Esophagus muscularis mucosa (tissue), 4 donors: ENCODE data around the gene POC1A. TPM values are rescaled to one million over a fixed set of nuclear protein-coding genes. Genes with fewer than 3 reads are reported as not detected.

Experiments used
- DNase-seq: peaks from one replicate; pipeline ENCODE4 v3.0.0-alpha.2; 2017; ENCODE audit errors: extremely low spot score
- H3K27ac ChIP-seq, 4 donors: fragments of 200-600 bp; sonication (generic); replicated peaks in 1 of 4; 1 replicate in 3 of 4; 2 replicates in 1 of 4; pipeline ENCODE4 v1.5.1; 2016 to 2019; ENCODE audit warnings: mild to moderate bottlenecking in 1 of 4
- H3K27me3 ChIP-seq, 4 donors: fragments of 200-600 bp; sonication (generic); one replicate each; pipeline versions ENCODE4 v1.5.1 to v1.6.0; 2016 to 2019
- H3K36me3 ChIP-seq, 4 donors: fragments of 200-600 bp; sonication (generic); one replicate each; pipeline ENCODE4 v1.5.1; 2016 to 2019
- H3K4me1 ChIP-seq, 4 donors: fragments of 200-600 bp; sonication (generic); one replicate each; pipeline ENCODE4 v1.5.1; 2016 to 2019
- H3K4me3 ChIP-seq, 4 donors: fragments of 200-600 bp; sonication (generic); 1 replicate in 2 of 4; 2 replicates in 2 of 4; pipeline ENCODE4 v1.5.1; 2016 to 2019; ENCODE audit warnings: mild to moderate bottlenecking in 4 of 4, moderate library complexity in 1 of 4
- H3K9me3 ChIP-seq, 4 donors: fragments of 200-600 bp; sonication (generic); 1 replicate in 3 of 4; 2 replicates in 1 of 4; pipeline ENCODE4 v1.5.1; 2016 to 2019
- CTCF ChIP-seq, 3 experiments: fragments of 200-600 bp in 2 of 3; fragments of 450-650 bp in 1 of 3; sonication (generic) in 2 of 3; IDR thresholded peaks; one replicate each; pipeline ENCODE4 v1.5.1; 2017 to 2019; ENCODE audit warnings: antibody characterized with exemption in 3 of 3, mild to moderate bottlenecking in 2 of 3, moderate library complexity in 1 of 3
- EP300 ChIP-seq: sonication (generic); formaldehyde crosslinking; IDR thresholded peaks from one replicate; pipeline ENCODE4 v1.6.1; 2017; ENCODE audit warnings: antibody characterized with exemption
- POLR2A ChIP-seq: fragments of 450-650 bp; IDR thresholded peaks from one replicate; pipeline ENCODE4 v1.6.1; 2017; ENCODE audit warnings: antibody characterized with exemption, moderate library complexity, mild to moderate bottlenecking, low read depth
- POLR2AphosphoS5 ChIP-seq, 2 donors: sonication (generic); formaldehyde crosslinking; IDR thresholded peaks; one replicate each; pipeline ENCODE4 v1.6.1; 2017; ENCODE audit warnings: antibody characterized with exemption in 2 of 2
- WGBS: methylation state at CpG from one replicate; pipeline ENCODE4 v1.1.5; 2018; 5-methylcytosine and 5-hydroxymethylcytosine counted together
- intact Hi-C: fragments of 100-400 bp; cut with DNase I; formaldehyde crosslinking; loops from one replicate; pipeline ENCODE4 v1.15.1; 2023
- total RNA-seq, 4 donors: library from RNA; depleted of rRNA; stranded (reverse); fragments of >200 nt; gene quantifications; one replicate each; pipeline versions ENCODE4 v1.1.0 to v1.2.1, GENCODE V29; 2016

POC1A gene
- total RNA-seq, 4 donors from 2014 or later = 0.71 to 2.1 (median 1.2) TPM

GRCh38 chr3:52137311-52137710 lies 16.9 kb downstream of the POC1A start:
- H3K27ac ChIP-seq = peak overlapping the region in 1 of 4 donors; percentile 53
- H3K4me1 ChIP-seq = peaks cover 0 to 4% (median 0%) of the 10 kb centered on the region in 4 donors
- WGBS = 93% methylated on average over 6 of the region's 7 CpGs
- intact Hi-C loops = loop anchor here (5.0 kb wide), 1 partner anchor 55 kb away; no protein-coding TSS in a partner anchor
- no peak overlapping the region for H3K4me3 ChIP-seq
- H3K9me3 ChIP-seq = no peaks in the 10 kb centered on the region
- no peaks in the 10 kb centered on the region for H3K36me3 ChIP-seq
- no peak for DNase-seq
- TF ChIP-seq CTCF (IDR thresholded peaks at IDR 0.05) = no peak
- TF ChIP-seq EP300 = no peak
- no peak for TF ChIP-seq POLR2A
- no peak for TF ChIP-seq POLR2AphosphoS5 (IDR thresholded peaks at IDR 0.05)
- no peaks in the 10 kb centered on the region for H3K27me3 ChIP-seq

- H3K36me3 ChIP-seq = no peaks in the 10 kb centered on the region
- no peak overlapping the region for H3K4me3 ChIP-seq
- no peaks in the 10 kb centered on the region for H3K27me3 ChIP-seq
- 76% methylated on average over 9 of the region's 9 CpGs for WGBS
- intact Hi-C loops = loop anchor here (5.0 kb wide), 1 partner anchor 54 kb away; no protein-coding TSS in a partner anchor
- peak overlapping the region in 2 of 4 donors; percentile 15 to 53 for H3K27ac ChIP-seq
- H3K9me3 ChIP-seq = no peaks in the 10 kb centered on the region
- H3K4me1 ChIP-seq = peaks cover 0 to 4% (median 0%) of the 10 kb centered on the region in 4 donors
- no peak for DNase-seq
- no peak for TF ChIP-seq POLR2AphosphoS5 (IDR thresholded peaks at IDR 0.05)
- no peak for TF ChIP-seq CTCF (IDR thresholded peaks at IDR 0.05)
- TF ChIP-seq POLR2A = no peak
- no peak for TF ChIP-seq EP300
These were observed 17.7 kb downstream of the POC1A start for GRCh38 chr3:52136513-52136912.

- H3K36me3 ChIP-seq = no peaks in the 10 kb centered on the region
- TF ChIP-seq POLR2A = no peak
- TF ChIP-seq POLR2AphosphoS5 (IDR thresholded peaks at IDR 0.05) = no peak
- TF ChIP-seq EP300 = no peak
- no peak for TF ChIP-seq CTCF (IDR thresholded peaks at IDR 0.05)
- no peak overlapping the region for H3K4me3 ChIP-seq
- H3K27me3 ChIP-seq = no peaks in the 10 kb centered on the region
- no peaks in the 10 kb centered on the region for H3K9me3 ChIP-seq
- whole genome bisulfite sequencing = 97% methylated on average over 3 of the region's 4 CpGs
- DNase-seq = no peak
- no peak overlapping the region for H3K27ac ChIP-seq
- intact Hi-C loops = loop anchor here (5.0 kb wide), 1 partner anchor 53 kb away; no protein-coding TSS in a partner anchor
- H3K4me1 ChIP-seq = peaks cover 0 to 4% (median 0%) of the 10 kb centered on the region in 4 donors
These were observed 18.9 kb downstream of the POC1A start for GRCh38 chr3:52135332-52135731.

GRCh38 chr3:52134761-52135160 lies 19.5 kb downstream of the POC1A start:
- Histone ChIP-seq H3K4me3 (no peak overlapping the region), H3K9me3 (no peaks in the 10 kb centered on the region), H3K4me1 (peaks cover 0 to 4% (median 0%) of the 10 kb centered on the region in 4 donors), H3K27me3 (no peaks in the 10 kb centered on the region), H3K27ac (no peak overlapping the region), H3K36me3 (no peaks in the 10 kb centered on the region)
- DNase-seq = no peak
- TF ChIP-seq POLR2AphosphoS5 (IDR thresholded peaks at IDR 0.05) = no peak
- no peak for TF ChIP-seq EP300
- TF ChIP-seq CTCF (IDR thresholded peaks at IDR 0.05) = no peak
- TF ChIP-seq POLR2A = no peak
- intact Hi-C loops = loop anchor here (5.0 kb wide), 1 partner anchor 52 kb away; no protein-coding TSS in a partner anchor
- 83% methylated on average over 3 of the region's 3 CpGs for WGBS

GRCh38 chr3:52132930-52133329 lies 21.3 kb downstream of the POC1A start:
- no peak for TF ChIP-seq POLR2AphosphoS5 (IDR thresholded peaks at IDR 0.05)
- no peak for TF ChIP-seq POLR2A
- TF ChIP-seq EP300 = no peak
- TF ChIP-seq CTCF (IDR thresholded peaks at IDR 0.05) = no peak
- WGBS = 98% methylated on average over 8 of the region's 8 CpGs
- Histone ChIP-seq H3K4me1 (peaks cover 0 to 10% (median 0%) of the 10 kb centered on the region in 4 donors), H3K27ac (no peak overlapping the region), H3K9me3 (no peaks in the 10 kb centered on the region), H3K36me3 (no peaks in the 10 kb centered on the region), H3K27me3 (no peaks in the 10 kb centered on the region), H3K4me3 (no peak overlapping the region)
- intact Hi-C loops = no loop called here
- DNase-seq = no peak
